Colonic mucosa (tissue), 4 donors: ENCODE measurements around the gene GLP2R. TPM values are rescaled to one million over a fixed set of nuclear protein-coding genes. Genes with fewer than 3 reads are reported as not detected.

Experiments
- DNase-seq: peaks from one replicate; pipeline ENCODE4 v3.0.0-alpha.2; 2020
- H3K27ac ChIP-seq: fragments of 200-600 bp; one replicate; pipeline ENCODE4 v1.8.0; 2021
- H3K27me3 ChIP-seq: fragments of 200-600 bp; one replicate; pipeline ENCODE4 v1.8.0; 2021
- H3K36me3 ChIP-seq: fragments of 200-600 bp; one replicate; pipeline ENCODE4 v1.8.0; 2021
- H3K4me1 ChIP-seq: fragments of 200-600 bp; one replicate; pipeline ENCODE4 v1.8.0; 2021; ENCODE audit warnings: mild to moderate bottlenecking
- H3K4me3 ChIP-seq: fragments of 200-600 bp; one replicate; pipeline ENCODE4 v1.8.0; 2021
- H3K9ac ChIP-seq, 2 donors: one replicate each; pipeline ENCODE4 v1.7.0; 2013; ENCODE audit warnings: control low read depth in 2 of 2, low read depth in 2 of 2, low read length in 2 of 2
- H3K9me3 ChIP-seq: fragments of 200-600 bp; one replicate; pipeline ENCODE4 v1.8.0; 2021
- intact Hi-C: fragments of 100-400 bp; cut with DNase I; formaldehyde crosslinking; loops from one replicate; pipeline ENCODE4 v1.14.1; 2022
- total RNA-seq, 2 donors: library from RNA; stranded (reverse); fragmentation: NEBNext Ultra II Directional in 1 of 2; extraction: Animal tissue kit (Norgen Biotek cat#: 25700) in 1 of 2; gene quantifications; one replicate each; pipeline ENCODE4 v1.2.1, GENCODE V29; 2021
- TF ChIP-seq, protein P1 (sequence below): fragments of 200-600 bp; IDR thresholded peaks from one replicate; pipeline ENCODE4 v1.8.0; 2022; ENCODE audit warnings: antibody characterized with exemption, mild to moderate bottlenecking
- donor health status: healthy.
- donor health status: DM: no; HTN: no; CAD: no.
- donor health status: DM: no; HTN: no; CAD: no.

GLP2R gene
- total RNA-seq, 2 donors from 2014 or later = 2.1 to 4.8 TPM

DNA sequence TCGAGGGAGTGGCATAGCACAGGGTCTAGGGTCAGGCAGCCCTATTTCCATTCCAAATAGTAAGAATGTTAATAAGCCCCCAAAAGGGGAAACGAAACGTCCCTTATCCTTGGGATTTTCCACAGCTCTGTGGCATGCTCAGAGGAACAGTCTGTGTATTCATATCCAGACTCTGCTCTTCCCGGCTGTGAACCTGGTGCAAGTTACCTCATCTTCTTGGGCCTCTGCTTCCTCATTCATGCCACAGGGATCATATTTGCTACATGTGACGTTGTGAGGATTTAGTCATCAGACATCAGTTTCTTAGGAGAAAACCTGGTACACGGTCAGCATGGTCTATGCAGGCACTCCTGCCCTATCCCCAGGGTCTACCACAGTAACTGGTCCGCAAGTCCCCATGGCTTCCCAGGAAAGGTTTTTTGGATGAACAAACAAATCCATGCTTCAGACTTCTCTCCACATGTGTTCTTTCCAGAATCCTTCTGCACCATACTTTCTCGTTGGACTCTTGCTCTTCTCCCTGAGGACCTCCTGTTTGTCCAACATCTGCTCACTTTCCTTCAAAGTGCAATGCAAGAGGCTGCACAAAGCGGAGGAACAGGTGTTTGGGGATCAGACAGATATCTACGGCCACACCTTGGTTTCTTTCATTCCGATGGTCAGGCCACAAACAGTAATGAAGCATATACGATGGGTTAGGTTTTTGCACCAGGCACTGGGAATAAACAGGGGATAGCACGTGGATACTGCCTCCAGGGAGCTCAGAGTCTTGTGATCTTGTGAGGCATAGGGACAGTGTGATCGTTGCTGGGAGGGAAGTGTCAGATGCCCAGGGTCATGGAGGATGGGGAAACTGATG lies 17.7 kb downstream of the GLP2R start:
- TF ChIP-seq, protein P1, sequence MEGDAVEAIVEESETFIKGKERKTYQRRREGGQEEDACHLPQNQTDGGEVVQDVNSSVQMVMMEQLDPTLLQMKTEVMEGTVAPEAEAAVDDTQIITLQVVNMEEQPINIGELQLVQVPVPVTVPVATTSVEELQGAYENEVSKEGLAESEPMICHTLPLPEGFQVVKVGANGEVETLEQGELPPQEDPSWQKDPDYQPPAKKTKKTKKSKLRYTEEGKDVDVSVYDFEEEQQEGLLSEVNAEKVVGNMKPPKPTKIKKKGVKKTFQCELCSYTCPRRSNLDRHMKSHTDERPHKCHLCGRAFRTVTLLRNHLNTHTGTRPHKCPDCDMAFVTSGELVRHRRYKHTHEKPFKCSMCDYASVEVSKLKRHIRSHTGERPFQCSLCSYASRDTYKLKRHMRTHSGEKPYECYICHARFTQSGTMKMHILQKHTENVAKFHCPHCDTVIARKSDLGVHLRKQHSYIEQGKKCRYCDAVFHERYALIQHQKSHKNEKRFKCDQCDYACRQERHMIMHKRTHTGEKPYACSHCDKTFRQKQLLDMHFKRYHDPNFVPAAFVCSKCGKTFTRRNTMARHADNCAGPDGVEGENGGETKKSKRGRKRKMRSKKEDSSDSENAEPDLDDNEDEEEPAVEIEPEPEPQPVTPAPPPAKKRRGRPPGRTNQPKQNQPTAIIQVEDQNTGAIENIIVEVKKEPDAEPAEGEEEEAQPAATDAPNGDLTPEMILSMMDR = no peak
- Histone ChIP-seq H3K9me3 (no peaks in the 10 kb centered on the region), H3K4me1 (no peaks in the 10 kb centered on the region), H3K27ac (no peak overlapping the region), H3K9ac (no peak overlapping the region), H3K4me3 (no peak overlapping the region), H3K27me3 (no peaks in the 10 kb centered on the region), H3K36me3 (no peaks in the 10 kb centered on the region)
- DNase-seq = no peak
- intact Hi-C loops = no loop called here

DNA sequence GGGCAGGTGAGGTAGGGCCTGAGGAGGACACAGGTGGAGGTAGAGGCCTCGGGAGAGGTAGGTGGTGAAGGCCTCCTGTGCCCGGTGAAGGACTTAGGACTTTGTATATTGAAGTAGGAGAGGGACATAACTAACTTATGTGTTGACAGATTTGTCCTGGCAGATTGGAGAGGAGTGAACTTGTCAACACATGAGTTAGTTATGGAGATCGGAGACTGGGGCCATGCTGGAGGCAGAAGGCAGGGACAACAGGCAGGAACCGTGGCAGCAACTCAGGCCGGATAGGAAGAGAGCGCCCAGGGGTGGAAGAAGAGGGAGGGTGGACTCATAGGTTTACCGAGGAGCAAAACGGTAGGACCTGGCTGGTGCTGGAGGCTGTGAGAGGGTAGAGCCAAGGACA lies 18.4 kb downstream of the GLP2R start:
- Histone ChIP-seq H3K36me3 (no peaks in the 10 kb centered on the region), H3K27me3 (no peaks in the 10 kb centered on the region), H3K27ac (no peak overlapping the region), H3K4me1 (no peaks in the 10 kb centered on the region), H3K4me3 (no peak overlapping the region), H3K9ac (no peak overlapping the region), H3K9me3 (no peaks in the 10 kb centered on the region)
- no peak for DNase-seq
- TF ChIP-seq, protein P1 = no peak
- intact Hi-C loops = no loop called here

DNA sequence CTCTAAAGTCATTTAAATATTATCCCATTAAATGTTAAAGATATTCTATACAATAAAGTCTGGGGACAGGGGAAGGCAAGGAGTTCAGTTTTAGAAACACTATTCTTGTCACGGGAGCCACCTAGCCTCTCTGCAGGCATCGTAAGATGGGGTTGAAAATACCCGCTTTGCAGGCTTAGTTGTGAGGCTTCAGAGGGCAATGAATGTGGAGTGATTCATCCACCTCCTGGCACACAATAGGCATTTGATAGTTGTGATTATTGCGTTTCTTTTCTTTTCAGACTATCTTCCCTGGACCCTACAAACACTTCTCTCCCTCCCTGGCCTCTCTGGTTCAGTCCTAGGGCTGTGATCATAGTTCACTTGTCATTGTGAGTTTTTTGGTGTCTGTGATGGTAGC lies 19.6 kb downstream of the GLP2R start:
- Histone ChIP-seq H3K36me3 (no peaks in the 10 kb centered on the region), H3K27ac (no peak overlapping the region), H3K9me3 (no peaks in the 10 kb centered on the region), H3K27me3 (no peaks in the 10 kb centered on the region), H3K9ac (no peak overlapping the region), H3K4me1 (no peaks in the 10 kb centered on the region), H3K4me3 (no peak overlapping the region)
- intact Hi-C loops = no loop called here
- TF ChIP-seq, protein P1 = no peak
- no peak for DNase-seq

DNA sequence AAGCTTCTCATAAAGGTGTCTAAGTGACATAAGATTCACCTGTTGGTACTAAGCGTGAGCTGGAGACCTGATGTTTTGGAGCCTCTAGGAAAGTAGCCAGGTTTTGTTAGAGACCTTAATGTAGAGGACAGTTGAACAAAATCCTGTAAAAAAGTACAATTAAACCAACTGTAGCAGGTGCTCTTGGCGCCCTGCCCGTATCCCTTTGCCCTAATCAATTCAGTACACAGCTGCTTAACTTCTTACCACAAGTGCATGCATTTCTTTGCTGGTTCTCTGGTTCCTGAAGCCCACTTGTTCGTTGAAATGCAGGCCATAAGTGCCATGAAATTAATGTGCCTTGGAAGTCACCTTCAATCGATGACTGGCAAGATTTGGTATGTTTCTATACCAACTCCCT lies 24.4 kb downstream of the GLP2R start:
- intact Hi-C loops = no loop called here
- TF ChIP-seq, protein P1 = no peak
- no peak for DNase-seq
- Histone ChIP-seq H3K36me3 (no peaks in the 10 kb centered on the region), H3K9ac (no peak overlapping the region), H3K27ac (no peak overlapping the region), H3K9me3 (no peaks in the 10 kb centered on the region), H3K4me1 (no peaks in the 10 kb centered on the region), H3K4me3 (no peak overlapping the region), H3K27me3 (no peaks in the 10 kb centered on the region)

DNA sequence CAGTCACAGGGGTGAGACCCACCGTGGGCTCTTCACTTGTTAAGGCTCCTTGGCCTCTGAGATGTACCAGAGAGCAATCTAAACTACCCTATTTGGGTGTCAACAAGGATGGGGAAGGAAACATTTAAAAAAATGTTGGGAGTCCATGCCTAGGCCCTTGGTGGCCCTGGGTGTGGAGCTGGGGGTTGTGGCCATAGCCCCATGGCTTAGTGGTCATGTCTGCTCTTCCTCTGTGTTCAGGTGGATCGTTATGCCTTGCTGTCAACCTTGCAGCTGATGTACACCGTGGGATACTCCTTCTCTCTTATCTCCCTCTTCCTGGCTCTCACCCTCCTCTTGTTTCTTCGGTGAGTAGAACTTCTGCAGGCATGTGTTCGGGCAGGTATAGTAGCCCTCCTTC lies 28.5 kb downstream of the GLP2R start:
- H3K27me3 ChIP-seq = no peaks in the 10 kb centered on the region
- H3K9me3 ChIP-seq = no peaks in the 10 kb centered on the region
- TF ChIP-seq, protein P1 = no peak
- no peak overlapping the region for H3K9ac ChIP-seq
- H3K27ac ChIP-seq = no peak overlapping the region
- no peak overlapping the region for H3K4me3 ChIP-seq
- H3K36me3 ChIP-seq = no peaks in the 10 kb centered on the region
- intact Hi-C loops = no loop called here
- DNase-seq = no peak
- no peaks in the 10 kb centered on the region for H3K4me1 ChIP-seq
